ENCODE data around the gene GLI1. TPM values are rescaled to one million over a fixed set of nuclear protein-coding genes. Genes with fewer than 3 reads are reported as not detected.

Gene GLI1
- total and polyA plus RNA-seq, 2 of the 13 experiments (the other 11 are each of a cell fraction or from before 2014, with no cell fraction given) = 0.09 to 0.20 TPM

DNA sequence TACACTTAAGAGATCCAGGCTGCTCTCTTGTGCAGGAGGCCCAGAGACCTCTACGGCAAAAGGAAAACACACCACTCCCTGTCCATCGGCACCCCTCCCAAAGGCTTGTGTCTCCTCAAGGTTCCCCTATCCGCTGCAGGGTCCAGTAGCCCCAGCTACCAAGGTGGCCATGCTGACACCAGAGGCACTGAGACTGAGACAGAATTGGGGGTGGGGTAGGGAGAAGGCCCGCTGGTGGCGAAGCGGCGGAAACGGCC, 60.1 kb downstream of the GLI1 start (continued):
- TF ChIP-seq, protein P1, sequence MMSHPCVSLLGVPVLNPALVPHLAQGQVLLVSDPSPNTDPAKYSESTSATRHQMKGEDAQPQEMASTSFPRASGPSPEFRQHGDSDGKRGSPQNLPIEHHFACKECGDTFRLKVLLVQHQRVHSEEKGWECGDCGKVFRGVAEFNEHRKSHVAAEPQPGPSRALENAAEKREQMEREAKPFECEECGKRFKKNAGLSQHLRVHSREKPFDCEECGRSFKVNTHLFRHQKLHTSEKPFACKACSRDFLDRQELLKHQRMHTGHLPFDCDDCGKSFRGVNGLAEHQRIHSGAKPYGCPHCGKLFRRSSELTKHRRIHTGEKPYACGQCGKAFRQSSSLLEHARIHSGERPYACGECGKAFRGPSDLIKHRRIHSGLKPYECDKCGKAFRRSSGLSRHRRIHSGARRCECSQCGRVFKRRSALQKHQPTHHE (CRISPR knock-in tag; IDR thresholded peaks at IDR 0.05; ENCODE audit: borderline replicate concordance) = no peak
- TF ChIP-seq, protein P2, sequence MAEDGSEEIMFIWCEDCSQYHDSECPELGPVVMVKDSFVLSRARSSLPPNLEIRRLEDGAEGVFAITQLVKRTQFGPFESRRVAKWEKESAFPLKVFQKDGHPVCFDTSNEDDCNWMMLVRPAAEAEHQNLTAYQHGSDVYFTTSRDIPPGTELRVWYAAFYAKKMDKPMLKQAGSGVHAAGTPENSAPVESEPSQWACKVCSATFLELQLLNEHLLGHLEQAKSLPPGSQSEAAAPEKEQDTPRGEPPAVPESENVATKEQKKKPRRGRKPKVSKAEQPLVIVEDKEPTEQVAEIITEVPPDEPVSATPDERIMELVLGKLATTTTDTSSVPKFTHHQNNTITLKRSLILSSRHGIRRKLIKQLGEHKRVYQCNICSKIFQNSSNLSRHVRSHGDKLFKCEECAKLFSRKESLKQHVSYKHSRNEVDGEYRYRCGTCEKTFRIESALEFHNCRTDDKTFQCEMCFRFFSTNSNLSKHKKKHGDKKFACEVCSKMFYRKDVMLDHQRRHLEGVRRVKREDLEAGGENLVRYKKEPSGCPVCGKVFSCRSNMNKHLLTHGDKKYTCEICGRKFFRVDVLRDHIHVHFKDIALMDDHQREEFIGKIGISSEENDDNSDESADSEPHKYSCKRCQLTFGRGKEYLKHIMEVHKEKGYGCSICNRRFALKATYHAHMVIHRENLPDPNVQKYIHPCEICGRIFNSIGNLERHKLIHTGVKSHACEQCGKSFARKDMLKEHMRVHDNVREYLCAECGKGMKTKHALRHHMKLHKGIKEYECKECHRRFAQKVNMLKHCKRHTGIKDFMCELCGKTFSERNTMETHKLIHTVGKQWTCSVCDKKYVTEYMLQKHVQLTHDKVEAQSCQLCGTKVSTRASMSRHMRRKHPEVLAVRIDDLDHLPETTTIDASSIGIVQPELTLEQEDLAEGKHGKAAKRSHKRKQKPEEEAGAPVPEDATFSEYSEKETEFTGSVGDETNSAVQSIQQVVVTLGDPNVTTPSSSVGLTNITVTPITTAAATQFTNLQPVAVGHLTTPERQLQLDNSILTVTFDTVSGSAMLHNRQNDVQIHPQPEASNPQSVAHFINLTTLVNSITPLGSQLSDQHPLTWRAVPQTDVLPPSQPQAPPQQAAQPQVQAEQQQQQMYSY (CRISPR knock-in tag; IDR thresholded peaks at IDR 0.05) = no peak
- TF ChIP-seq, protein P3, sequence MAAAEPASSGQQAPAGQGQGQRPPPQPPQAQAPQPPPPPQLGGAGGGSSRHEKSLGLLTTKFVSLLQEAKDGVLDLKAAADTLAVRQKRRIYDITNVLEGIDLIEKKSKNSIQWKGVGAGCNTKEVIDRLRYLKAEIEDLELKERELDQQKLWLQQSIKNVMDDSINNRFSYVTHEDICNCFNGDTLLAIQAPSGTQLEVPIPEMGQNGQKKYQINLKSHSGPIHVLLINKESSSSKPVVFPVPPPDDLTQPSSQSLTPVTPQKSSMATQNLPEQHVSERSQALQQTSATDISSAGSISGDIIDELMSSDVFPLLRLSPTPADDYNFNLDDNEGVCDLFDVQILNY (CRISPR knock-in tag; conservative IDR thresholded peaks at IDR 0.05) = no peak
- no peak for TF ChIP-seq TBX2 (CRISPR knock-in tag; IDR thresholded peaks at IDR 0.05; ENCODE audit: borderline replicate concordance)
- no peak for TF ChIP-seq TOPORS (CRISPR knock-in tag; IDR thresholded peaks at IDR 0.05)
- TF ChIP-seq ZNF292 (CRISPR knock-in tag; IDR thresholded peaks at IDR 0.05; ENCODE audit: borderline replicate concordance, low read depth) = no peak
- TF ChIP-seq, protein P4, sequence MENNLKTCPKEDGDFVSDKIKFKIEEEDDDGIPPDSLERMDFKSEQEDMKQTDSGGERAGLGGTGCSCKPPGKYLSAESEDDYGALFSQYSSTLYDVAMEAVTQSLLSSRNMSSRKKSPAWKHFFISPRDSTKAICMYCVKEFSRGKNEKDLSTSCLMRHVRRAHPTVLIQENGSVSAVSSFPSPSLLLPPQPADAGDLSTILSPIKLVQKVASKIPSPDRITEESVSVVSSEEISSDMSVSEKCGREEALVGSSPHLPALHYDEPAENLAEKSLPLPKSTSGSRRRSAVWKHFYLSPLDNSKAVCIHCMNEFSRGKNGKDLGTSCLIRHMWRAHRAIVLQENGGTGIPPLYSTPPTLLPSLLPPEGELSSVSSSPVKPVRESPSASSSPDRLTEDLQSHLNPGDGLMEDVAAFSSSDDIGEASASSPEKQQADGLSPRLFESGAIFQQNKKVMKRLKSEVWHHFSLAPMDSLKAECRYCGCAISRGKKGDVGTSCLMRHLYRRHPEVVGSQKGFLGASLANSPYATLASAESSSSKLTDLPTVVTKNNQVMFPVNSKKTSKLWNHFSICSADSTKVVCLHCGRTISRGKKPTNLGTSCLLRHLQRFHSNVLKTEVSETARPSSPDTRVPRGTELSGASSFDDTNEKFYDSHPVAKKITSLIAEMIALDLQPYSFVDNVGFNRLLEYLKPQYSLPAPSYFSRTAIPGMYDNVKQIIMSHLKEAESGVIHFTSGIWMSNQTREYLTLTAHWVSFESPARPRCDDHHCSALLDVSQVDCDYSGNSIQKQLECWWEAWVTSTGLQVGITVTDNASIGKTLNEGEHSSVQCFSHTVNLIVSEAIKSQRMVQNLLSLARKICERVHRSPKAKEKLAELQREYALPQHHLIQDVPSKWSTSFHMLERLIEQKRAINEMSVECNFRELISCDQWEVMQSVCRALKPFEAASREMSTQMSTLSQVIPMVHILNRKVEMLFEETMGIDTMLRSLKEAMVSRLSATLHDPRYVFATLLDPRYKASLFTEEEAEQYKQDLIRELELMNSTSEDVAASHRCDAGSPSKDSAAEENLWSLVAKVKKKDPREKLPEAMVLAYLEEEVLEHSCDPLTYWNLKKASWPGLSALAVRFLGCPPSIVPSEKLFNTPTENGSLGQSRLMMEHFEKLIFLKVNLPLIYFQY (CRISPR knock-in tag; IDR thresholded peaks at IDR 0.05; ENCODE audit: borderline replicate concordance) = no peak
- TF ChIP-seq ZNF138 (CRISPR knock-in tag; IDR thresholded peaks at IDR 0.05; ENCODE audit: low read depth) = no peak
- 0 out of 2 replicates have a peak, but pooled peaks have one; percentile 29 for TF ChIP-seq ZNF670 (CRISPR knock-in tag; IDR thresholded peaks at IDR 0.05; ENCODE audit: borderline replicate concordance)
- TF ChIP-seq ISX (CRISPR knock-in tag; conservative IDR thresholded peaks at IDR 0.05) = no peak
- TF ChIP-seq POLR2AphosphoS5 (IDR thresholded peaks at IDR 0.05; ENCODE audit: low read depth, low read length) = no peak
- TF ChIP-seq SOX5 (CRISPR knock-in tag; IDR thresholded peaks at IDR 0.05; ENCODE audit: borderline replicate concordance) = no peak
- peak; percentile 48; the same call in 1 of the 2 replicates for TF ChIP-seq ZNF33B (CRISPR knock-in tag; IDR thresholded peaks at IDR 0.05)
- no peak for TF ChIP-seq IRF2 (CRISPR knock-in tag; IDR thresholded peaks at IDR 0.05)
- TF ChIP-seq NR2F1 (CRISPR knock-in tag; IDR thresholded peaks at IDR 0.05) = no peak
- no peak for TF ChIP-seq ZMAT3 (CRISPR knock-in tag; conservative IDR thresholded peaks at IDR 0.05)
- no peak for TF ChIP-seq BRCA1 (CRISPR knock-in tag; IDR thresholded peaks at IDR 0.05)
- no peak for TF ChIP-seq XBP1 (CRISPR knock-in tag; IDR thresholded peaks at IDR 0.05)
- TF ChIP-seq AGO1 (IDR thresholded peaks at IDR 0.05; ENCODE audit: low read depth, low read length, poor library complexity, severe bottlenecking) = no peak
- TF ChIP-seq MEF2D (CRISPR knock-in tag; IDR thresholded peaks at IDR 0.05) = no peak
- no peak for TF ChIP-seq HNRNPL (IDR thresholded peaks at IDR 0.05; ENCODE audit: low read depth, low read length)
- peak; percentile 44; the same call in 1 of the 2 replicates for TF ChIP-seq HIVEP1 (CRISPR knock-in tag; IDR thresholded peaks at IDR 0.05)

All from HepG2 (cell line).